K562 (cell line): Measurements from ENCODE around the gene MC2R. TPM values are rescaled to one million over a fixed set of nuclear protein-coding genes. Genes with fewer than 3 reads are reported as not detected.

Experiments
- ATAC-seq: fragments of 200-7000 bp; cut with Tn5 transposase; 3 replicates; pipeline ENCODE4 v1.9.1; 2020; ENCODE audit warnings: moderate library complexity
- BruUV-seq: library from RNA; stranded (reverse); fragments of 400-500 nt; replicated peaks from 2 replicates; lab custom pipeline; 2021; lab: Mats Ljungman, UMichigan
- CTCF ChIA-PET: fragments of 300-600 bp; formaldehyde crosslinking; extraction: SDS; loops from one replicate; lab custom pipeline; 2021; ENCODE audit warnings: low intra/inter-chr PET ratio; lab: Yijun Ruan, JAX
- POLR2A ChIA-PET: fragments of 300-600, 350-650 bp; sonication (Branson Sonifier 250); formaldehyde crosslinking; extraction: SDS; loops from one replicate; lab custom pipeline; 2021; ENCODE audit warnings: antibody characterized with exemption, inconsistent platforms; lab: Yijun Ruan, JAX
- DNase-seq, 4 experiments: peaks; one replicate each; pipeline versions ENCODE4 v3.0.0 to v3.0.0-alpha.2; 2011 to 2018; ENCODE audit warnings: low spot score in 3 of 4, mixed read lengths in 3 of 4; ENCODE audit errors: extremely low read depth in 1 of 4
- FAIRE-seq: peaks from 2 replicates; lab custom pipeline; 2011; peaks lifted over from hg19 to GRCh38; lab: Jason Lieb, UNC
- H2AFZ ChIP-seq: 2 replicates; pipeline ENCODE4 v1.6.0; 2011; ENCODE audit warnings: low read depth, low read length, control low read depth, inconsistent platforms
- H3K27ac ChIP-seq: fragments of 200-600 bp; 3 replicates; pipeline ENCODE4 v1.8.0; 2011; ENCODE audit warnings: low read depth, mild to moderate bottlenecking, control low read depth, inconsistent platforms, low read length, moderate library complexity, mixed read lengths; ENCODE audit errors: extremely low read depth
- H3K27me3 ChIP-seq, 2 experiments: fragments of 300-600 bp in 1 of 2; 2 replicates in 1 of 2; 3 replicates in 1 of 2; pipeline versions ENCODE4 v1.6.0 to v1.8.0; 2011; ENCODE audit warnings: inconsistent platforms in 2 of 2, low read length in 2 of 2, mild to moderate bottlenecking in 1 of 2, mixed read lengths in 1 of 2, moderate library complexity in 1 of 2; ENCODE audit not compliant: control insufficient read depth in 2 of 2, insufficient read depth in 2 of 2
- H3K36me3 ChIP-seq: fragments of 300-600 bp; 3 replicates; pipeline ENCODE4 v1.8.0; 2011; ENCODE audit warnings: mild to moderate bottlenecking, low read length, inconsistent platforms; ENCODE audit not compliant: control insufficient read depth, insufficient read depth
- H3K4me1 ChIP-seq, 2 experiments: fragments of 200-600 bp in 1 of 2; replicated peaks in 1 of 2; 2 replicates in 1 of 2; 3 replicates in 1 of 2; pipeline versions ENCODE4 v1.5.1 to v1.8.0; 2011; ENCODE audit warnings: inconsistent platforms in 2 of 2, low read length in 2 of 2, mild to moderate bottlenecking in 1 of 2, mixed read lengths in 1 of 2, moderate library complexity in 1 of 2; ENCODE audit not compliant: control insufficient read depth in 2 of 2, insufficient read depth in 2 of 2
- H3K4me2 ChIP-seq: 2 replicates; pipeline ENCODE4 v1.6.1; 2011; ENCODE audit warnings: low read length, control low read depth, inconsistent platforms, mixed read lengths; ENCODE audit not compliant: insufficient read depth
- H3K4me3 ChIP-seq: fragments of 200-600 bp; sonication (generic), shearing (Covaris generic); 2 replicates; pipeline ENCODE4 v1.5.1; 2016; ENCODE audit warnings: control low read depth, inconsistent platforms
- H3K79me2 ChIP-seq: fragments of 200-600 bp; 3 replicates; pipeline ENCODE4 v1.8.0; 2011; ENCODE audit warnings: low read length, inconsistent platforms; ENCODE audit not compliant: control insufficient read depth, insufficient read depth
- H3K9ac ChIP-seq, 2 experiments: 2 replicates each; pipeline versions ENCODE4 v1.6.0 to v1.6.1; 2011; ENCODE audit warnings: low read depth in 2 of 2, low read length in 2 of 2, control low read depth in 1 of 2, inconsistent platforms in 1 of 2, mild to moderate bottlenecking in 1 of 2, mixed read lengths in 1 of 2; ENCODE audit not compliant: insufficient read depth in 1 of 2
- H3K9me1 ChIP-seq: one replicate; pipeline ENCODE4 v1.6.0; 2011; ENCODE audit warnings: inconsistent platforms, mild to moderate bottlenecking, low read length, moderate library complexity; ENCODE audit not compliant: control insufficient read depth, insufficient read depth
- H3K9me3 ChIP-seq: replicated peaks from 2 replicates; pipeline ENCODE4 v1.5.1; 2011; ENCODE audit warnings: low read depth, low read length, inconsistent platforms; ENCODE audit not compliant: control insufficient read depth, insufficient read depth
- H4K20me1 ChIP-seq: replicated peaks from 2 replicates; pipeline ENCODE4 v1.6.1; 2011; ENCODE audit warnings: low read length, inconsistent platforms, mixed read lengths; ENCODE audit not compliant: control insufficient read depth, insufficient read depth
- CEBPB ChIP-seq: fragments of 450-650 bp; IDR thresholded peaks from 2 replicates; pipeline ENCODE4 v1.6.1; 2016; ENCODE audit warnings: missing genetic modification characterization, missing compliant biosample characterization
- CEBPG ChIP-seq, 3 experiments: fragments of 200-800 bp in 1 of 3; sonication (Bioruptor generic) in 1 of 3; sonication (generic) in 1 of 3; formaldehyde crosslinking in 1 of 3; IDR thresholded peaks in 2 of 3; conservative IDR thresholded peaks in 1 of 3; 2 replicates each; pipeline versions ENCODE4 v1.6.1 to v1.8.0; 2016 to 2022; ENCODE audit warnings: missing compliant biosample characterization in 2 of 3, missing genetic modification characterization in 2 of 3, mild to moderate bottlenecking in 1 of 3, missing genetic modification reagents in 1 of 3
- KAT8 ChIP-seq: fragments of 450-650 bp; IDR thresholded peaks from 2 replicates; pipeline ENCODE4 v1.6.1; 2016; ENCODE audit warnings: low read depth, mild to moderate bottlenecking
- SAFB2 ChIP-seq: fragments of 200-400 bp; formaldehyde crosslinking; IDR thresholded peaks from 2 replicates; pipeline ENCODE4 v1.6.1; 2018; ENCODE audit warnings: borderline replicate concordance, low read length, low read depth, moderate library complexity; ENCODE audit not compliant: severe bottlenecking
- ZNF41 ChIP-seq: fragments of 250-450 bp; sonication (Bioruptor Pico); conservative IDR thresholded peaks from 2 replicates; pipeline ENCODE4 v1.4.0; 2020; ENCODE audit warnings: mild to moderate bottlenecking
- ZNF699 ChIP-seq: fragments of 250-450 bp; sonication (Bioruptor Pico); IDR thresholded peaks from 2 replicates; pipeline ENCODE4 v1.8.0; 2021; ENCODE audit warnings: mild to moderate bottlenecking, moderate library complexity; ENCODE audit not compliant: insufficient replicate concordance
- WGBS: fragments of 100-300 bp; shearing (Covaris generic); methylation state at CpG from one replicate; pipeline ENCODE4 v1.1.6; 2016; ENCODE audit warnings: low coverage, mixed read lengths; ENCODE audit not compliant: insufficient coverage; ENCODE audit errors: missing lambda C conversion rate; 5-methylcytosine and 5-hydroxymethylcytosine counted together
- in situ Hi-C: fragments of 300-500 bp; cut with MboI; formaldehyde crosslinking; loops from 4 replicates; pipeline ENCODE4 v1.15.0; 2018; ENCODE audit warnings: inconsistent platforms, mixed read lengths
- intact Hi-C: fragments of 100-400 bp; cut with micrococcal nuclease; formaldehyde crosslinking; loops from 2 replicates; pipeline ENCODE4 v1.14.2; 2022
- polyA plus RNA-seq, 8 experiments: library from polyadenylated mRNA; depleted of rRNA in 4 of 8; stranded (reverse) in 5 of 8; unstranded in 3 of 8; fragments of >200 nt; fragmentation: Nextera tagmentation in 2 of 8; fragmentation: Illumina TruSeq in 1 of 8; extraction: Ambion mirVana in 2 of 8; extraction: Trizol in 1 of 8; gene quantifications; 2 replicates each; pipeline versions ENCODE4 v1.2.1 to v1.2.3, GENCODE V29; 2011 to 2014; ENCODE audit warnings: inconsistent platforms in 1 of 8, missing spikeins in 1 of 8
- total RNA-seq, 7 experiments: library from RNA; depleted of rRNA in 6 of 7; stranded (reverse); fragments of >200 nt in 6 of 7; fragmentation: Illumina TruSeq in 2 of 7; extraction: Trizol in 2 of 7; gene quantifications; 2 replicates each; pipeline versions ENCODE4 v1.2.1 to v1.2.3, GENCODE V29; 2011 to 2021; ENCODE audit warnings: low replicate concordance in 1 of 7
- TF ChIP-seq, protein P1 (sequence below), 2 experiments: IDR thresholded peaks in 1 of 2; conservative IDR thresholded peaks in 1 of 2; 2 replicates each; pipeline ENCODE4 v1.6.1; 2016; ENCODE audit warnings: low read depth in 2 of 2, mild to moderate bottlenecking in 1 of 2, missing compliant biosample characterization in 1 of 2, missing genetic modification characterization in 1 of 2, moderate library complexity in 1 of 2
- TF ChIP-seq, protein P2 (sequence below): fragments of 450-650 bp; formaldehyde crosslinking; IDR thresholded peaks from 2 replicates; pipeline ENCODE4 v1.4.0; 2022; ENCODE audit warnings: missing genetic modification characterization
- TF ChIP-seq, protein P3 (sequence below): sonication (generic); formaldehyde crosslinking; IDR thresholded peaks from 2 replicates; pipeline ENCODE4 v1.8.0; 2022; ENCODE audit warnings: missing genetic modification reagents, mild to moderate bottlenecking, moderate library complexity, borderline replicate concordance

The MC2R gene
- total and polyA plus RNA-seq, 9 of the 15 experiments (the other 6 are each of a cell fraction or from before 2014, with no cell fraction given): not detected

DNA sequence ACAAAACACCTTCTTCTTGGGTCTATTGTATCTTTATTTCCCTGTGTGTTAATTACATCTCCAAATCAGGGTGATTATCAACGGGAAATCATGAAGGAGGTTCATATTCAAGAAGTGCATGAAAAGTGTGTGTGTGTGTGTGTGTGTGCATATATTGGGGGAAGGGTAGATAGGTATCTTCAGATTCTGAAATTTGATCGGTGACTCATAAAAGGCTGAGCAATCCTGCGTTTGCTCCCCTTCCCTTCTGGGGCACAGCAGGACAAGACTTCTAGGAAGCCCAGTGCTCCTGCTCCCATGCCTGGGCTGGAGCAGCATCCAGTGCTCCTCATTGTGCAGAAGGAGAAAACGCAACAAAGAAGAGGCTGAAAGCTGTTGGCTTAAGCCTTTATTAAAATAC, 65.5 kb downstream of the MC2R start (continued):
- TF ChIP-seq, protein P1, sequence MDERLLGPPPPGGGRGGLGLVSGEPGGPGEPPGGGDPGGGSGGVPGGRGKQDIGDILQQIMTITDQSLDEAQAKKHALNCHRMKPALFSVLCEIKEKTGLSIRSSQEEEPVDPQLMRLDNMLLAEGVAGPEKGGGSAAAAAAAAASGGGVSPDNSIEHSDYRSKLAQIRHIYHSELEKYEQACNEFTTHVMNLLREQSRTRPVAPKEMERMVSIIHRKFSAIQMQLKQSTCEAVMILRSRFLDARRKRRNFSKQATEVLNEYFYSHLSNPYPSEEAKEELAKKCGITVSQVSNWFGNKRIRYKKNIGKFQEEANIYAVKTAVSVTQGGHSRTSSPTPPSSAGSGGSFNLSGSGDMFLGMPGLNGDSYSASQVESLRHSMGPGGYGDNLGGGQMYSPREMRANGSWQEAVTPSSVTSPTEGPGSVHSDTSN (CRISPR knock-in tag; IDR thresholded peaks at IDR 0.05; ENCODE audit: low read depth): no peak
- TF ChIP-seq, protein P1 (tag; conservative IDR thresholded peaks at IDR 0.05; ENCODE audit: low read depth): no peak
- TF ChIP-seq, all 486 proteins: peak for 0

DNA sequence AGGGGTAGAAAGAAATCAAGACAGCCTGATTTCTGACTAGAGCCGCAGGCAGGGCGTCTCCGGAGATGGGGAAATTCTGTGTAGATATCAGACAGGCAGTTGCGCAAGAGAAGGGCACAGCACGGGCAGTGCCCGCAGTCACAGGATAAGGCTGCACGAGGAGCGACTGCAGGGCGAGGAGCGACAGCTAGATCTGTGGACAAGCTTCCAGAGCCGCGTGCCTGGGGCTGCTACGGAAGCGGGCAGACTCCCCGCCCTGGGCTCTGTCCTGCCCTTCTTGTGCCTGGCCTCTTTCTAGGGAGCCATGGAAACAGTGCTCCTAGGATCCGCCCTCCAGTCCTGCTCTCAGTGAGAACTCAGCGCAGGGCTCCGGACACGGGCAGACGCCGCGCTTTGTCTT, 78.8 kb downstream of the MC2R start:
- FAIRE-seq (no peak), DNase-seq (no peak), ATAC-seq (no peak; the same call in 2 of the 3 replicates)
- TF ChIP-seq ZNF699 (CRISPR knock-in tag): no peak
- no peak for TF ChIP-seq SAFB2
- TF ChIP-seq ZNF41 (CRISPR knock-in tag): no peak
- TF ChIP-seq, protein P2, sequence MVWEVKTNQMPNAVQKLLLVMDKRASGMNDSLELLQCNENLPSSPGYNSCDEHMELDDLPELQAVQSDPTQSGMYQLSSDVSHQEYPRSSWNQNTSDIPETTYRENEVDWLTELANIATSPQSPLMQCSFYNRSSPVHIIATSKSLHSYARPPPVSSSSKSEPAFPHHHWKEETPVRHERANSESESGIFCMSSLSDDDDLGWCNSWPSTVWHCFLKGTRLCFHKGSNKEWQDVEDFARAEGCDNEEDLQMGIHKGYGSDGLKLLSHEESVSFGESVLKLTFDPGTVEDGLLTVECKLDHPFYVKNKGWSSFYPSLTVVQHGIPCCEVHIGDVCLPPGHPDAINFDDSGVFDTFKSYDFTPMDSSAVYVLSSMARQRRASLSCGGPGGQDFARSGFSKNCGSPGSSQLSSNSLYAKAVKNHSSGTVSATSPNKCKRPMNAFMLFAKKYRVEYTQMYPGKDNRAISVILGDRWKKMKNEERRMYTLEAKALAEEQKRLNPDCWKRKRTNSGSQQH (CRISPR knock-in tag): no peak
- TF ChIP-seq CEBPB: peak; percentile 58
- TF ChIP-seq CEBPG (CRISPR knock-in tag; IDR thresholded peaks at IDR 0.05): no peak
- TF ChIP-seq CEBPG (tag; conservative IDR thresholded peaks at IDR 0.05 in 1 of 2, IDR thresholded peaks at IDR 0.05 in 1 of 2): peak in 1 of 2 experiments; percentile 60; a peak in 2 of 4 replicates
- no peak for TF ChIP-seq KAT8
- TF ChIP-seq, protein P3, sequence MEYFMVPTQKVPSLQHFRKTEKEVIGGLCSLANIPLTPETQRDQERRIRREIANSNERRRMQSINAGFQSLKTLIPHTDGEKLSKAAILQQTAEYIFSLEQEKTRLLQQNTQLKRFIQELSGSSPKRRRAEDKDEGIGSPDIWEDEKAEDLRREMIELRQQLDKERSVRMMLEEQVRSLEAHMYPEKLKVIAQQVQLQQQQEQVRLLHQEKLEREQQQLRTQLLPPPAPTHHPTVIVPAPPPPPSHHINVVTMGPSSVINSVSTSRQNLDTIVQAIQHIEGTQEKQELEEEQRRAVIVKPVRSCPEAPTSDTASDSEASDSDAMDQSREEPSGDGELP (CRISPR knock-in tag): no peak
- intact Hi-C loops (no loop called here), in situ Hi-C loops (loop anchor here (10.0 kb wide), 1 partner anchor 248 kb away; no protein-coding TSS in a partner anchor)
- no peak overlapping the region for H3K4me3 ChIP-seq
- WGBS: 38% methylated on average over 7 of the region's 22 CpGs
- POLR2A ChIA-PET: interaction anchor here (0.6 kb wide), 1 partner anchor 16 kb away, joined by 3 read pairs; no protein-coding TSS in a partner anchor
- no peak overlapping the region for H3K27ac ChIP-seq
- no peaks in the 10 kb centered on the region for H3K9me3 ChIP-seq
- no peak overlapping the region for H3K4me2 ChIP-seq
- H4K20me1 ChIP-seq: no peaks in the 10 kb centered on the region
- BruUV-seq: no TSS peak
- peaks cover 0 to 9% of the 10 kb centered on the region in 2 experiments; a peak in 3 of 5 replicates for H3K4me1 ChIP-seq
- H2AFZ ChIP-seq: no peak overlapping the region
- CTCF ChIA-PET: no interaction called here
- H3K79me2 ChIP-seq: no peaks in the 10 kb centered on the region
- no peaks in the 10 kb centered on the region for H3K9me1 ChIP-seq
- H3K9ac ChIP-seq: no peak overlapping the region
- H3K27me3 ChIP-seq: no peaks in the 10 kb centered on the region; a peak in 1 of 5 replicates
- no peaks in the 10 kb centered on the region for H3K36me3 ChIP-seq
